ENCODE data around the gene FLRT3. TPM values are rescaled to one million over a fixed set of nuclear protein-coding genes. Genes with fewer than 3 reads are reported as not detected.

Gene FLRT3
- total and polyA plus RNA-seq, 10 of the 15 experiments (the other 5 are each of a cell fraction or from before 2014, with no cell fraction given) = 0.06 to 1.9 (median 0.29) TPM

- no peaks in the 10 kb centered on the region for H3K9me3 ChIP-seq (replicated peaks; ENCODE audit: control insufficient read depth, insufficient read depth, low read length)
- H3K79me2 ChIP-seq (ENCODE audit: control insufficient read depth, insufficient read depth, low read length) = no peaks in the 10 kb centered on the region
- BruUV-seq (replicated peaks) = no TSS peak
- WGBS (ENCODE audit: insufficient coverage, insufficient replicate concordance, low lambda C conversion rate, missing lambda C conversion rate) = 79% methylated on average over 2 of the region's 2 CpGs
- ATAC-seq (no peak), DNase-seq (ENCODE audit: low read depth, low spot score) (no peak), FAIRE-seq (no peak)
- no peaks in the 10 kb centered on the region for H4K20me1 ChIP-seq (ENCODE audit: control insufficient read depth, insufficient read depth)
- ChIA-PET CTCF (no interaction called here), SMC1A (ENCODE audit: uncharacterized antibody, unreplicated experiment) (no interaction called here), POLR2A (no interaction called here), RAD21 (ENCODE audit: unreplicated experiment) (no interaction called here)
- H2AFZ ChIP-seq (ENCODE audit: control insufficient read depth, low read depth, low read length) = no peak overlapping the region
- H3K4me3 ChIP-seq = no peak overlapping the region
- intact Hi-C loops (cut with micrococcal nuclease; ENCODE audit: unreplicated experiment) = no loop called here
- in situ Hi-C loops (cut with MboI) = no loop called here
- no peak overlapping the region for H3K9ac ChIP-seq (ENCODE audit: control insufficient read depth, insufficient read depth, low read length)
- no peaks in the 10 kb centered on the region for H3K27me3 ChIP-seq (replicated peaks in 1 of 2; ENCODE audit: control insufficient read depth in 2 of 2, insufficient read depth in 2 of 2, low read length in 1 of 2)
- H3K36me3 ChIP-seq (ENCODE audit: control insufficient read depth in 2 of 2, insufficient read depth in 2 of 2, low read length in 1 of 2) = no peaks in the 10 kb centered on the region
- no peak overlapping the region for H3K27ac ChIP-seq (ENCODE audit: control insufficient read depth, insufficient read depth)
- H3K4me2 ChIP-seq (ENCODE audit: control insufficient read depth, insufficient read depth) = no peak overlapping the region
- no peaks in the 10 kb centered on the region for H3K4me1 ChIP-seq (ENCODE audit: control insufficient read depth, insufficient read depth, low read length)
- TF ChIP-seq RELA (IDR thresholded peaks at IDR 0.05; ENCODE audit: borderline replicate concordance, partially characterized antibody) (no peak), PKNOX1 (IDR thresholded peaks at IDR 0.05) (no peak), SMAD5 (IDR thresholded peaks at IDR 0.05; ENCODE audit: low read depth) (no peak), RCOR1 (conservative IDR thresholded peaks at IDR 0.05; ENCODE audit: low read depth, low read length) (no peak), NKRF (conservative IDR thresholded peaks at IDR 0.05) (no peak), PBX3 (IDR thresholded peaks at IDR 0.05; ENCODE audit: insufficient replicate concordance, low read depth, low read length) (no peak), MAX (IDR thresholded peaks at IDR 0.05; ENCODE audit: low read depth, low read length) (no peak), YY1 (IDR thresholded peaks at IDR 0.05; ENCODE audit: low read depth, low read length) (no peak), DPF2 (IDR thresholded peaks at IDR 0.05) (no peak), HDGF (IDR thresholded peaks at IDR 0.05) (no peak), NFXL1 (IDR thresholded peaks at IDR 0.05; ENCODE audit: borderline replicate concordance) (no peak), ZBTB11 (CRISPR knock-in tag; IDR thresholded peaks at IDR 0.05) (no peak), FOXK2 (IDR thresholded peaks at IDR 0.05) (no peak), EZH2 (IDR thresholded peaks at IDR 0.05; ENCODE audit: borderline replicate concordance, control insufficient read depth, low read depth, low read length) (no peak)
Observed at GRCh38 chr20:14385176-14385740, 47.8 kb upstream of the FLRT3 start.

Measured in GM12878 (cell line).